Prostate gland (tissue), 2 donors: ENCODE data around the gene MFSD2A.

Experiments
- CTCF ChIP-seq, 4 experiments: fragments of 200-600 bp in 2 of 4; fragments of 450-650 bp in 2 of 4; sonication (generic) in 2 of 4; IDR thresholded peaks; 1 replicate in 3 of 4; 2 replicates in 1 of 4; pipeline ENCODE4 v1.5.1; 2016 to 2019; ENCODE audit warnings: antibody characterized with exemption in 4 of 4, mild to moderate bottlenecking in 2 of 4, moderate library complexity in 2 of 4
- POLR2A ChIP-seq: fragments of 450-650 bp; IDR thresholded peaks from one replicate; pipeline ENCODE4 v1.6.1; 2016; ENCODE audit warnings: antibody characterized with exemption, mild to moderate bottlenecking
- POLR2AphosphoS5 ChIP-seq: sonication (generic); formaldehyde crosslinking; IDR thresholded peaks from one replicate; pipeline ENCODE4 v1.6.1; 2017; ENCODE audit warnings: antibody characterized with exemption

DNA sequence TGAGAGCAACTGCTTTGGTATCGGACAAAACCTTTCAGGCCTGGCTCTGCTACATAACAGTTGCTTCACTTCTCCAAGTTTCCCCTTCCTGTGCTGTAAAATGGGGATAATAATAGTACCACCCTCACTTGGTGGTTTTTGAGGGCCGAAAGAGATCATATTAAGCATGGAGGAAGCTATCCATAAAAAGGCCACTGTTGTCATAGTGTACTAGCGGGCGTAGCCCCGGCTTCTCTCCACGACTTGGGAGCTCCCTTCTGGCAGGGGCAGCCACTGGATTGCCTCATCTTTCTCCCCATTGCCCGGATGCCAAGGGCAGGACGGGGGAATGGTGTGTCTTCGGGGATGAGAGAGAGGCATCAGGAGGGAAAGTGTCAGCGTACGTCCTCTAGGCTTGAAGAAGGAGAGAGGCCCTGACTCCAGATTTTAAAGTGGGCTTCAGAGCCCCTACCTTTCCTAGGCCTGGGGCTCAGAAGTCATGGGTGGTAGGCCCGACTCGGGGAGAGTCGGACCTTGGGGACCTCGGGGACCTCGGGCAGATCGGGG, 548 bp upstream of the MFSD2A start:
- no peak for TF ChIP-seq CTCF (IDR thresholded peaks at IDR 0.05)
- no peak for TF ChIP-seq POLR2A
- no peak for TF ChIP-seq POLR2AphosphoS5
